RPMI7951 (cell line): ENCODE measurements around the gene SPIRE1. TPM values are rescaled to one million over a fixed set of nuclear protein-coding genes. Genes with fewer than 3 reads are reported as not detected.

ENCODE experiments used
- DNase-seq: peaks from one replicate; pipeline ENCODE4 v3.0.0-alpha.2; 2012; ENCODE audit warnings: low read depth
- total RNA-seq: library from RNA; depleted of rRNA; stranded (reverse); fragments of >200 nt; shearing (Covaris generic); gene quantifications from 2 replicates; pipeline ENCODE4 v1.2.3, GENCODE V29; 2014; rRNA removed

SPIRE1 gene
- total RNA-seq, result 12.2 and 15.7 TPM in 2 replicates

DNA sequence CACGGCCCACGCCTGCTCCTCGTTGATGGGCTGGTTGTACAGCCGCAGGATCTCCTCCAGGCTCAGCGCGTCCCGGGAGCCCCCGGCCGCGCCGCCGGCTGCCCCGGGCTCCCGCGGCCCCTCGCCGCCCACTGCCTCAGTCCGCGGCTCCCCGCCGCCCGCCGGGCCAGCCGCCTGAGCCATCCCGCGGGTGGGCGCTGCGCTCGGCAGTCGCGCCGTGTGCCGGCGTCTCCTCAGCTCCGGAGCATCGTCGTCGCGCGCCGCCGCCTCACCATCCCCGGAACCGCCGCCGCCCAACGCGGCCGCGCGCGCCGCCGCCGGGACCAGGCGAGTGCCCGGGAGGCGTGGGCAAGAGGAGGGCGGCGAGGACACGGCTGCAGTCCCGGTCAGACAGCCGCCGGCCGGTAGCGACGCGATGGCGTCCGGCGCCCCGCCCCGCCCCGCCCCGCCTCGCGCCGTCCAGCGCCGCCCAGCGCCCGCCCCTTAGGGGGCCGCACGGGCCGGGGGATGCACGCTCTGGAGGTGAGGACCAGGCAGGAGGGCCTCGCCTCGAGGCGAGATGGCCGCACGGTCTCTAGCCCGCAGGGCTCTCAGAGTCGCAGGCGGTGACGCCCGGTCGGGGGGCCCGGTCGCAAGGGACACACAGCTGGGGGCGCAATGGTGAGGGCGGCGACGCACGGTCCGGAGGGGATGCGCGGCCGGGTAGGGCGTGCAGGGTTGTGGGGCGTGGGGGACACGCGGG lies at the start of gene SPIRE1:
TSS of gene SPIRE1 (minus strand) at position 424 of the 742 bp plus-strand sequence. CDS start at position 183, 241 bp downstream.
- DNase-seq, result peak; percentile 71

DNA sequence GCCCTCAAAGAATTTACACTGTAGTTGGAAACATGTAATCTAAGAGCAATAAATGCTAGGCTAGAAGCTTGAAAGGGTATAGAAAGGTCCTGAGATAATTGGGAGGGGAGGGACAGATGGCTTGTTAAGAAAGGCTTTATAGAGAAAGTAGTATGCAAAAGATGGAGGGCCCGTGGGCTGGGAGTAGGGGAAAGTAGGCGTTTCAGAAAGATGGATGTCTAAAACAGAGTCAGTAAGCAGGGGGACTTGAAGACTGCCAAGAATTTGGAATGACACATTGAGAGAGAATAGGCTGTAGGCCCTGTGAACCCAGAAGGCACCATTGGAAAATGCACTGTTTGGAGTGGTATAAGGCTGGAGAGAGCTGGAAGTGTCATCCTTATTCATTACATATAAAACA lies 45.8 kb upstream of the SPIRE1 start:
- DNase-seq, result peak; percentile 36

DNA sequence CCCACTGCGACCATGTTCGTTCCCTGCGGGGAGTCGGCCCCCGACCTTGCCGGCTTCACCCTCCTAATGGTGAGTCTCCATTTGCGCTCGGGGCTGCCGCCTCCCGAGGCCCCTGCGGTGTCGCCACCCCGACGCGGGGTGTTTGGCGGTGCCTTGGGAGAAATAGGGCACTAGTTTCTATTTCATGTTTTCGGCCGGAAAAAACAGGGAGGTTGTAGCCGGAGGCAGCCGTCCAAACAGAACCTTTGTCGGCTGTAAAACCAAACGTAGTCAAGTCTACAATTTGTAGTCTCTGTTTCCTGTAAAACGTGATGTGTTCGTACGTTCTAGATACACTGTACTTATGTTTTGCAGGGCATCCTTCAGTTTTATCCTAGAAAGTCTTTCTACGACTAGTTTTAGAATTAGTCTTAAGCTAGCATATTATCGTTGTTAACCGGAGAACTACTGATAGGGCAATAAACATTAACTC lies 45.2 kb upstream of the SPIRE1 start:
- no peak for DNase-seq

DNA sequence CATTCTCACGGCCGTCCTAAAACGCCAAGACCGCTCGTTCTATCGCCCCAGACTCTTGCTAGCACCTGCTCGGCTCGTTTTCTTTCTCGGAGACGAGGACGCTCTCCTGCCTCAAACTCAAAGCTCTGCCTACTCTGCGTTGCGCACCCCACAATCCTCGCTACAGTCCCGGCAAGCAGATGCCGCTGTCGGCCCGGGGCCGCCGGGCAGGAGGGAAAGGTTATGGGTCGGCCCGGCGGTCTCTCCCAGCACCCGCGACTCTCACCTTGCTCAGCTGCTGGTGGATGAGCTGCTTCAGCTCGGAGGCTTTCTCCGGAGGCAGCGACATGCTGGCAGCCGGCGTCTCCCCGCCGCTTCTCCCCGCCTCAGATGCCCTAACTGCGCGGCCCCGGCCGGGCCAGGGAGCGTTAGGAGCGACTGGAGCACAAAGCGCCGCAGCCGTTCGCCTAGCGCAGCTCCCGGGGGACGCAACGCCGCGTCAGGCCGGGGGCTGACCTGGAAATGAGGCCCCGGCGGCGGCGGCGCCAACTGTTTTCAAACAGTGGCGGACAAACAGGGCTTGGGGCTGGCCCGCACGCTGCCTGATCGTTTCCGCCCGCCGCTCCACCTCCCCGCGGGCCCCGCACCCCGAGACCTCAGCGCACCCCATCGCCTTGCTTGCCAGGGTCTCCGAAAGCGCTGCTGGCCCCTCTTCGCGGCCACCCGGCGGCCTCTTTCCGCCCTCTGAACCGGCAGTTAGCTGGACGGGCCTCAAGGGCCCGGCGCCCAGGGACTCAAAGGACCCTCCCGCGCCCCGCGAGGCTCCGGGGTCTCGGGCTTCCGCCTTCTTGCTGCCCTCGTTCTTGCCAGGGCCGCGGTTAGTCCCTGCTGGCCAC lies 44.6 kb upstream of the SPIRE1 start, which contains the start of the genes CEP76 and PSMG2:
TSS of gene CEP76 (minus strand) at position 503 of the 875 bp plus-strand sequence. CDS start at position 328, 175 bp downstream.
TSS of gene PSMG2 (plus strand) at position 822 of the 875 bp plus-strand sequence. CDS start 66 bp downstream, outside the sequence.
- peak; percentile 87 for DNase-seq

DNA sequence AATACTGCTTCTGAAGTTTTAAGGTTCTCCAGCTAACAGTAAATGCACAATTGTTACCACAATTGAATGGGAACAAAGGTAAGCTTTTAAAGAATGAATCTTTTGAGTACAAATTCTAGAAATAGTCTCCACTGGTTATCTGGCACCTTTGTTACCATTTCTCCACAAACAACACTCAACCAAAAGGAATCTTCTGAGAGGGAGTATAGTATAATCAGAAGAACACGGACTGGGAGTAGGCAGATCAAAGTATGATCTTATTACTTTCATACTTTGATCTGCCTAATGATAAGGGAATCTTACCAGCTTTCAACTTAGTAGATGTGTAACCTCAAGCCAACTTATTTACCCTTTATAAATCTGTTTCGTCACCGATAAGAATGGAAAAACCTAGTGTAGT lies 43.3 kb upstream of the SPIRE1 start:
- DNase-seq, result no peak

DNA sequence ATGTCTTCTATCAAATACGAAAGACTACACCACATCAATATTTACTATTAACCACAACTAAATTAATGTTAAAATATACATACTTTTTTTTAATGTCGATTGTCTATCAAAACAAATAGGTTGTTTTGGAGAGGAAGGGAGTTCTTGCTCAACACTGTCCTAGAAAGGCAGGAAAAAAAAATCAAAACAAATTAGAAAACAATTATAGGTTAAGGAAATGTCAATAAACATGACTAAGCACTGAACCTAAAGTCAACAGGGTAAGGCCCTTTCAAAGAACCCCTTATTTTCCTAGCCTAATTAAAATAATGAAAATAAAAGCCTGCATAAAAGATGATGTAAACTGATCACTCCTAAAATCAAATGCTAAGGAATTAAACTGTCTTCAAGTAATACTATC lies 41.8 kb upstream of the SPIRE1 start:
- DNase-seq, result no peak

DNA sequence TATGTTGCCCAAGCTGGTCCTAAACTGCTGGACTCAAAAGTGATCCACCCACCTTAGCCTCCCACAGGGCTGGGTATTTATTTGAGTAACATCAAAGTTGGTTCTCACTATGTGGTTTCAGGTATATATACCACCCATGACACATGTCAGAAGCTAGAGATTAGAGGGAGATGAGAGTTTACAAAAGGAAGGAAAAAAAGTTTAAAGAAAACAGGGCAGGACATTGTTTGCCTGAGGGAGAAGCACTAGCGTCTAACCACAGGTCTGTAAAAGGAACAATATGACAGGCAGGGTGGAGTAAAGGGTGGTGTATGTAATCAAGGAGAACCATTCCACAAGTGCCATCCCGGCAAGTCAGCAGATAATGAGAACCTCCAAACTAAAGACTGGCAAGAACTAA lies 36.1 kb upstream of the SPIRE1 start:
- no peak for DNase-seq

DNA sequence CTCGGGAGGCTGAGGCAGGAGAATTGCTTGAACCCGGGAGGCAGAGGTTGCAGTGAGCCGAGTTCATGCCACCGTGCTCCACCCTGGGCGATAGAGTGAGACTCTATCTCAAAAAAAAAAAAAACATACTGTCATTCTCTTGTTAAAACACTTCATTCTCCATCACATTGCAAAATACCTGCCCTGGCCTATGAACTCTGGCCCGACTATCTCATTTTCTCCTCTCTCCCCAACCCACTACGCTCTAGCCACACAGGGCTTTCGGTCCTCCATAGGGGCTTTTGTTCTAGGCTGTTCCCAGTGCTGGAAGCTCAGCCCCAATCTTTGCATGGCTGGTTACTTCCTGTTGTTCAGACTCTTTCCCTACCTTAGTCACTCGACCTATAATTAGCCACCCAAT lies 34.3 kb upstream of the SPIRE1 start:
- no peak for DNase-seq

DNA sequence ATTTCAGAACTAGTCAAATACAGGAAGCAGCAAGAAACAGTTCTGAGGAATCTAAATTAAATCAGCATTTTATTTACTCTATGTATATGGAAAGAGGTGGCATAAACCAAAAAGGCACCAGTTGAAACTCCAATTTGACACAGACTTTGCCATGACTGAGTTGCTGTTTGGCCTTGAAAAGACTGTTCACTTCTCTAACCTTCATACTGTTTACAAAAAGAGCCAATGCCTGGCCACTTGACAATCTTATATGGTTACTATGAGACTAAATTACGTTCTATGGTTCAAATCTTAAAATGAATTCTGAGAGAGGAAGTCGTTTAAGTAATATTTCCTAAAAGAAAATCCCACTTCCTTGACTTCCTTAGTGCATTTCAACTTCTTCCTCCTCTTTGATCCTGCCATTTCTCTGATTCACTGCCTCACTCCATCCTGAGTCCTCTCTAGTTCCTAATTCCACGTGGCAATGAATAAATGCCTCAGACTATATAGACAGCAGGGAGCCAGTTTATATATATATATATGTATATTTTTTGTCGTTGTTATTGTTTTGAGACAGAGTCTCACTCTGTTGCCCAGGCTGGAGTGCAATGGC lies 31.4 kb upstream of the SPIRE1 start:
- DNase-seq, result no peak

DNA sequence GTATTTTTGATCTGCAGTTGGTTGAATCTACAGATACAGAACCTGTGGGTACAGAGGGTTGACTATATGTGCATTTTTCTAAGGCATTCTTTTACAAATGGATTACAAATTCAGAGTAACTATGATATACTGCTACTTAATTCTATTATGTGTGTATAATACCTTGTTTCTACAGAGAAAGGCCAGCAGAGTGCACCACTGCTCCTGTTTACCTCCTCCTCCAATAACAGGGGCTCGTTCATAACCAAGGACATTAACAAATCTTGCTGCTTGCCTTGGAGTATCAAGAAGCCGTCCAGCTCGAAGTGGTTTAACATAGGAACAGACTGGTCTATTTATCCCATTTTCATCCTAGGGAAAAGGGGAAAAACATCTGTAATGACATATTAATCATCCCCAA lies 28.2 kb upstream of the SPIRE1 start:
- no peak for DNase-seq

DNA sequence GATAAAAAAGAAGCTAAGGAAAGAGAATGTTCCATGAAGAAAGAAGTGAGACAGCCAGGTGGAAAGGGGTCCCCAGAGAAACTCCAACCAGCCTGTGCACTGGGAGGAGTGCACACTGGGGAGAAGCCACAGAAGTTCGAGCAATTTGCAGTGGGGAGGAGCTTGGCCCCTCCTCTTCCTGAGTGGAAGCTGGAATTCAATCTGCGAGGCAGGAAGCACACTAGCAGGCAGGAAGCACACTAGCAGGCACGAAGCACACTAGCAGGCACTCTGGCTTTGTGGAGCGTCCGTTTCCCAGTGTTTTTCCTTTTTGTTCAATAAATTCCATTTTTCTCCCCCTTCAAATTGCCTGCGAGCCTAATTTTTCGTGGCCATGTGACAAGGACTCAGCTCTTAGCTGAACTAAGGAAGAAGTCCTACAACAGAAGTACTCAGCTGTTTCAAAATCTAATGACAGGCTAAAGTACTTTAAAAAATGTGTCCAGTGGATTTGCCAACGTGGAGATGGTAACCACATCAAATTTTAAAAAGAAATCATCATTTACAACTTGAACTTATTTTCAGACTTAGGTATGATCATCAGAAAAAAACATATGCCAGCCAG lies 21.4 kb upstream of the SPIRE1 start:
- DNase-seq, result peak; percentile 63

DNA sequence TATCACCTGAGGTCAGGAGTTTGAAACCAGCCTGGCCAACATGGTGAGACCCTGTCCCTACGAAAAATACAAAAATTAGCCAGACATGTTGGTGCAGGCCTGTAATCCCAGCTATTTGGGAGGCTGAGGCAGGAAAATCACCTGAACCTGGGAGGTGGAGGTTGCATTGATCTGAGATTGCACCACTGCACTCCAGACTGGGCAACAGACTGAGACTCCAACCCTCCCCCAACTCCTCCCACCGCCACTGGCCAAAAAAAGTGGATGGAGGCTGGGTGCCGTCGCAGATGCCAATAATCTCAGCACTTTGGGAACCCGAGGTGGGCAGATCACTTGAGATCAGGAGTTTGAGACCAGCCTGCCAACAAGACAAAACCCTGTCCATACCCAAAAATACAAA lies 10.1 kb upstream of the SPIRE1 start:
- no peak for DNase-seq

DNA sequence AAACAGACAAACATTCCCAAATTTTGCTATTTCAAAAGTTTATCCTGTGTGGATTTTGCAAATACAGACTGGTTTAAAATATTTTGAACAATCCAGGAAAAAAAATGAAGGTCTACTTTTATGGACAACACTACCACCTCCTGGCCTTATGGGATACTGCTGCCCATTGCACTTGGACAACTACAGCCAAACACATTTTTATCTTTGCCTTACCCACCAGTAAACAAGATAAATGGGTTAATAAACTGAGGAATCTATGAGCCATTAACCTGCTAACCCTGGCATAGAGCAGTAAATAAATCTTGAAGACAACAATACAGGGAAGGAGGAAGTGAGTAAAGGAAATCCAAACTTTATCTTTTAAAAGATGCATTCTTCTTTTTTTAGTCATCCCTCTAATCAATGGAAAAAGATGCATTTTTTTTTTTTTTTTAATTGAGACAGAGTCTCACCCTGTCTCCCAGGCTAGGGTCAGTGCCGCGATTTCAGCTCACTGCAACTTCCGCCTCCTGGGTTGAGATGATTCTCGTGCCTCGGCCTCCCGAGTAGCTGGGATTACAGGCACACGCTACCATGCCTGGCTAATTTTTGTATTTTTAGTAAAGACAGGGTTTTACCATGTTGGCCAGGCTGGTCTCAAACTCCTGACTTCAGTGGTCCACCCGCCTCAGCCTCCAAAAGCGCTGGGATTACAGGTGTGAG lies 2.1 kb upstream of the SPIRE1 start:
- DNase-seq, result peak; percentile 51

DNA sequence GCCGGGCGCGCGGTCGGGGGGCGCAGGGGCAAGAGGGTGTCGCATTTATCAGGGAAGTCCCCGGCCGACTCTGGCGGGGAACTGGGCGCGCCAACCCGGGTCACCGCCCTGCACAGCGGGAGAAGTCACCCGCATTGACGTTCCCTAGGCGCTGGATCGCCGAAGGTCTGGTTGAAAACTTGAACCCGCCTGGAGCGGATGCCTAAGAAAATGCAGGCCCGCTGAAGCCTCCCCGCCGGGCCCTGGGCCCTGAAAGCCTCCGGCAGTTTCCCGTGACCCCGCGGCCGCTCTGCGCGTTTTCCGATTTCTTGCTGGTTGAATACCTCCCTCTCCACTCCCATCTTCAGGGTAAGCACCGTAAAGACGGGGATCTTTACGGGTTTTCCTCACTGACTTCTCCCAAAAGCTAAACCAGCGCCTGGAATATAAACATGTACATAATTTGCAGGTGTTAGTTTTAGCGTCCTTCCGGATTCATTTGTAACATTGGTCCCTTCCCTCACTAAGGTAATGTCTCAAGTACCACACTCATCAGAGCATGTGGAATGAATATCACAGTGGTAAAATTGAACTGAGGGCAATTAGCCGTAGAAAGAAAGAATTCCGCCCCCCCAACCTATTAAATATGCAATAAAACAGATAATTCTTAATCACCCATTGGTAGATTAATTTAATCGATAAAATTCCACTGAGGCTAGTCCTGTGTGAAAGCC lies 675 bp upstream of the SPIRE1 start:
- peak; percentile 31 for DNase-seq

DNA sequence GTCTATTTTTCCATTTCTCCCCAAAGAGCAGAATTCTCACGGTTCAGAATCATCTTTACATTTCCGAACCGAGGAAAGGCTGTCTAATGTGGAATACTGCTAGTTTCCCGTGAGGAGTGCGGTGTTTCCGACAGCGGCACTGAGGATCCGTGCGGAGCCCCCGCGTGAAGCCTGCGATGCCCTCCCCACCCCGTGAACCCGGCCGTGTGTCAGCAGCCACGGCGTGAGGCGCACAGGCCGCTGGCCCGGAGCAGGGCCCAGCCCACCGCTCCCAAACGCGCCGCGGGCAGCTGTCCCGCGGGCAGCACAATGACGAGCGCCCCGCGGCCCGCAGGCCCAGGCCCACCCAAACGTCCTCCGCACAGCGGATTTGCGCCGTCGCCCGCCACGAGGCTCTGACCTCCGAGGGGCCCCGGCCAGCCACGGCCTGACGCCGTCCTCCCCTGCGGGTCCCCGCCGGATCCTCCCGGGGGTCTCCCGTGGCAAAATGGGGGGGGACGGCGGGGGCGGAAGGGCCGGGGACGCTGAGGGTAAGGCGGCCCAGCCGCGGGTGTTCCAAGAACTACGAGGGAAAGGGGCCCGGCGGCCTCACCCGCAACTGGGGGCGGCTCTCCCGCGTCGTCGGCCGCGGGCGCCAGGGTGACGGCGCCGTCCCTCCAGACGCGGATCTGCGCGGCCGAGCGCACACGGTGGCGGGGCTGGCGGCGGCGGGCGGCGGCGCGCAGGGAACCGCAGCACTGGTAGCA lies 796 bp downstream of the SPIRE1 start:
- peak; percentile 36 for DNase-seq

DNA sequence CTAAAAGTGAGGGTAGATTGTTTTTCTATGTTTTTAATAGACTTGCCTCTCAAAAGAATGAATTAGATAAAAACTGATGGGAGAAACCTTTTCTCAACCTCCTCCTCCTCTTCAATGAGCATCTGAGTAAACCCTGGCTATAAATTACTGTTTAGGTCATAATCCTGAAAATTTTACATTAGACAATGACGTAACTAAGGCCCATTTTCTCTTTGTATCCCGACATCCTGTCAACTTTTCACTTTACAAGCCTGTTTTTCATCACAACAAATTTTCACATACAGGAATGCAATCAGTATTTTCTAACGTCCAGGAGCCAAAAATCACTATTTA lies 1.3 kb downstream of the SPIRE1 start:
- DNase-seq, result peak; percentile 6

DNA sequence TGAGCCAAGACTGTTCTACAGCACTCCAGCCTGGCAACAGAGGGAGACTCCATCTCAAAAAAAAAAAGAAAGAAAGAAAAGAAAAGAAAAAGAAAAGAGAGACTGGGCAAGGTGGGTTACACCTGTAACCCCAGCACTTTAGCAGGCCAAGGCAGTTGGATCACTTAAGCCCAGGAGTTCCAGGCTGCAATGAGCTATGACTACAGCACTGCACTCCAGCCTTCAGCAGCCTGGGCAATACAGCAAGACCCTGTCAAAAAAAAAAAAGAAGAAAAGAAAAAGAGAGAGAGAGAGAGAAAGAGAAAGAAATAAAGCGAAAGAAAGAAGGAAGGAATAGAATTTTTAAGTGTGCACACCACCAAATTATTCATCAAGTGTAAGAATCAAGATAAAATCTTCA lies 2.9 kb downstream of the SPIRE1 start:
- DNase-seq, result no peak

DNA sequence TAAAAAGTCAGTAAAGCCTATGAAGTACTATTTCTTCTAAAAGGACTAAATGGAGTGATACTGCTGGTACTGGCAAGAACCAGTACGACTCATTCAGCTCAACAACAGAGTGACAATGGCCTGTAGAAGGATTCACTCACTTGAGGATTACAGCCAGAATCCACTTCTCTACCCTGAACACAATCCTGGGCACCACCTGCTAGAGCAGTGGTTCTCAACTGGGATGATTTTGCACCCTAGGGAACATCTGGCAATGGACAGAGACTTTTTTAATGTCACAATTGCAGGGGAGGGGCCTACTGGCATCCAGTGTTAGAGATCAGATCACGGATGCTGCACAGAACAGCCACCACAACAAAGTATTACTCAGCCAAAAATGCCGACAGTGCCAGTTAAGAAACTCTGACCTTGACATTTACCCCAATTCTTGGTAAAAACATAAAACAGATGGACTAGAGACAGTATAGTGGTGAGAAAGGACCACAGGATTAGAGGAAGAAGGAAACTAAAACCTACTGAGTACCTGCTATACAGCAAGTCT lies 5.0 kb downstream of the SPIRE1 start:
- peak; percentile 90 for DNase-seq

DNA sequence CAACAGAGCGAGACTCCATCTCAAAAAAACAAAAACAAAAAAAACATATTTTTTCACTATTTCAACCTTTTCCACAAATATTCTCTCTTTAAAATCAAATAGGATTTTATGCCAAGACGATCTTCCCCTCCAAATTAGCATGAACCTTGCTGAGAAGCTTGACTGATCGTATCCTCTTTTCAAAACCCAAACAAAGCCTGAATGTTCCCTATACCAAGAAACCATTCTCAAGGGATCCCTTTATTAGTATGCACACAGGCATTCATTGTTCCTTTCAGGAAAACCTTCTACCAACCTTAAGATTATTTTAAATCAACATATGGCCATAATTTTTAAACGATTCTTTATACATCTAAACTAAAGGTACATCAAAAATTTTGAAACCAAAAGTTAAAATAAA lies 6.3 kb downstream of the SPIRE1 start:
- DNase-seq, result no peak

DNA sequence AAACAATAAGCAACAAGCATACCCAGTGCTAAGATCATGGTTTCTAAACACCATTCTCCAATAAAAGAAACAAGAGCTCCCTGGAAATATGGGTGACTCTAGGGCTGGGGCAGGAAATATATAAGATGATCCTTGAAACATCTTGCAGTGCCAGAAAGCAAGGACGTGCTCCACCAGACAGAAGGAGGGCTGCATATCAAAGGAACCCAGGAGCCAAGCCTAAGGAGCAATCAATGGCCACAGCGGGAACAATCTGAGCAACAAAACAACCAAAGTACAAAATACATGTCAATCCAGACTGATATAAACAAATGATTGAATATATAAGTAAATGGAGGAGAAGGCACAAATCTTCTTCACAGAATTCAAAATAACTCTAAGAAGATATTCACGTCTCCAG lies 10.1 kb downstream of the SPIRE1 start:
- no peak for DNase-seq
